Endodermal cell (in vitro differentiated cells): ENCODE results near the gene KIDINS220. TPM values are rescaled to one million over a fixed set of nuclear protein-coding genes. Genes with fewer than 3 reads are reported as not detected.

Source experiments
- DNase-seq: peaks from one replicate; pipeline ENCODE4 v3.0.0-alpha.2; 2017
- H3K27ac ChIP-seq: 2 replicates; pipeline ENCODE4 v1.5.1; 2013; ENCODE audit warnings: mild to moderate bottlenecking, low read depth, low read length, moderate library complexity
- H3K27me3 ChIP-seq: 2 replicates; pipeline ENCODE4 v1.6.1; 2013; ENCODE audit warnings: mild to moderate bottlenecking, low read length, moderate library complexity; ENCODE audit not compliant: insufficient read depth, control insufficient read depth, poor library complexity, severe bottlenecking
- H3K36me3 ChIP-seq: 2 replicates; pipeline ENCODE4 v1.7.0; 2013; ENCODE audit warnings: mild to moderate bottlenecking, low read length, moderate library complexity; ENCODE audit not compliant: control insufficient read depth, insufficient read depth
- H3K4me1 ChIP-seq: one replicate; pipeline ENCODE4 v1.7.0; 2013; ENCODE audit warnings: low read length; ENCODE audit not compliant: control insufficient read depth, insufficient read depth
- H3K4me3 ChIP-seq: 2 replicates; pipeline ENCODE4 v1.5.1; 2013; ENCODE audit warnings: mild to moderate bottlenecking, low read length, moderate library complexity
- H3K9ac ChIP-seq: 2 replicates; pipeline ENCODE4 v1.6.1; 2013; ENCODE audit warnings: mild to moderate bottlenecking, low read length, moderate library complexity; ENCODE audit not compliant: poor library complexity, severe bottlenecking; ENCODE audit errors: extremely low read depth
- H3K9me3 ChIP-seq: 2 replicates; pipeline ENCODE4 v1.6.1; 2013; ENCODE audit warnings: mild to moderate bottlenecking, low read length, moderate library complexity; ENCODE audit not compliant: control insufficient read depth
- H3K27ac Mint-ChIP-seq: 2 replicates; pipeline ENCODE4 v1.8.0; 2020; ENCODE audit warnings: mixed read lengths
- H3K27me3 Mint-ChIP-seq: 2 replicates; pipeline ENCODE4 v1.8.0; 2021; ENCODE audit warnings: mild to moderate bottlenecking, mixed read lengths; ENCODE audit not compliant: insufficient read depth
- H3K36me3 Mint-ChIP-seq: 2 replicates; pipeline ENCODE4 v1.8.0; 2020; ENCODE audit warnings: low read depth, mixed read lengths
- H3K4me1 Mint-ChIP-seq: 2 replicates; pipeline ENCODE4 v1.8.0; 2020; ENCODE audit warnings: mixed read lengths
- H3K4me3 Mint-ChIP-seq: 2 replicates; pipeline ENCODE4 v1.8.0; 2020; ENCODE audit warnings: mild to moderate bottlenecking, moderate library complexity, mixed read lengths
- H3K9me3 Mint-ChIP-seq: 2 replicates; pipeline ENCODE4 v1.8.0; 2020; ENCODE audit warnings: mild to moderate bottlenecking, mixed read lengths
- CTCF ChIP-seq: fragments of 200-600 bp; sonication (generic); conservative IDR thresholded peaks from 2 replicates; pipeline ENCODE4 v1.5.0; 2021; ENCODE audit warnings: antibody characterized with exemption, mild to moderate bottlenecking
- WGBS, 2 experiments: methylation state at CpG; one replicate each; pipeline versions ENCODE4 v1.1.5 to v1.1.7; 2013; ENCODE audit warnings: missing lambda C conversion rate in 2 of 2, mixed read lengths in 1 of 2; ENCODE audit not compliant: insufficient coverage in 1 of 2, insufficient read length in 1 of 2; 5-methylcytosine and 5-hydroxymethylcytosine counted together
- total RNA-seq, 2 donors: library from RNA; stranded (reverse); fragmentation: NEBNext Ultra II Directional in 1 of 2; extraction: Animal tissue kit (Norgen Biotek cat#: 25700) in 1 of 2; gene quantifications; 2 replicates in 1 of 2; 3 replicates in 1 of 2; pipeline ENCODE4 v1.2.1, GENCODE V29; 2021

Gene KIDINS220
- total RNA-seq, 2 donors from 2014 or later = 33.8 to 35.2 TPM

- Histone ChIP-seq H3K27me3 (no peaks in the 10 kb centered on the region), H3K9me3 (no peaks in the 10 kb centered on the region), H3K36me3 (peaks cover 29% of the 10 kb centered on the region), H3K9ac (no peak overlapping the region), H3K4me3 (no peak overlapping the region), H3K4me1 (no peaks in the 10 kb centered on the region), H3K27ac (no peak overlapping the region)
- TF ChIP-seq CTCF = no peak
- Mint-ChIP-seq H3K4me1 (no peaks in the 10 kb centered on the region), H3K9me3 (no peaks in the 10 kb centered on the region), H3K27ac (no peak overlapping the region), H3K4me3 (no peak overlapping the region), H3K27me3 (no peaks in the 10 kb centered on the region), H3K36me3 (peaks cover 31% of the 10 kb centered on the region)
- WGBS, 2 experiments = 86 to 95% methylated on average over 8 to 11 of the region's 11 CpGs
- DNase-seq = no peak
Measured at GRCh38 chr2:8857709-8858108, 20.3 kb upstream of the KIDINS220 start.

- Histone ChIP-seq H3K4me1 (no peaks in the 10 kb centered on the region), H3K36me3 (peaks cover 15% of the 10 kb centered on the region), H3K9me3 (no peaks in the 10 kb centered on the region), H3K9ac (no peak overlapping the region), H3K4me3 (no peak overlapping the region), H3K27me3 (no peaks in the 10 kb centered on the region), H3K27ac (no peak overlapping the region)
- no peaks in the 10 kb centered on the region for H3K27me3 Mint-ChIP-seq
- TF ChIP-seq CTCF = no peak
- no peak overlapping the region for H3K27ac Mint-ChIP-seq
- no peak for DNase-seq
- H3K36me3 Mint-ChIP-seq = peaks cover 20% of the 10 kb centered on the region
- no peaks in the 10 kb centered on the region for H3K4me1 Mint-ChIP-seq
- H3K9me3 Mint-ChIP-seq = no peaks in the 10 kb centered on the region
- no peak overlapping the region for H3K4me3 Mint-ChIP-seq
- WGBS, 2 experiments = 86 to 88% methylated on average over 1 to 2 of the region's 2 CpGs
Measured at GRCh38 chr2:8856176-8856575, 18.8 kb upstream of the KIDINS220 start.

- Mint-ChIP-seq H3K9me3 (no peaks in the 10 kb centered on the region), H3K36me3 (peaks cover 20% of the 10 kb centered on the region), H3K27ac (no peak overlapping the region), H3K4me3 (no peak overlapping the region), H3K27me3 (no peaks in the 10 kb centered on the region), H3K4me1 (no peaks in the 10 kb centered on the region)
- Histone ChIP-seq H3K9me3 (no peaks in the 10 kb centered on the region), H3K27ac (no peak overlapping the region), H3K27me3 (no peaks in the 10 kb centered on the region), H3K9ac (no peak overlapping the region), H3K4me3 (no peak overlapping the region), H3K36me3 (peaks cover 14% of the 10 kb centered on the region), H3K4me1 (no peaks in the 10 kb centered on the region)
- peak; percentile 57 for DNase-seq
- 77 to 78% methylated on average over 3 of the region's 3 CpGs for WGBS, 2 experiments
- no peak for TF ChIP-seq CTCF
Measured at GRCh38 chr2:8855010-8855409, 17.6 kb upstream of the KIDINS220 start.
